Naive B cell (primary cell): Measurements from ENCODE around the gene OTX2. TPM values are rescaled to one million over a fixed set of nuclear protein-coding genes. Genes with fewer than 3 reads are reported as not detected.

Source experiments
- ATAC-seq, 2 donors: fragments of 150-1000 bp; cut with Tn5 transposase; 2 replicates each; pipeline ENCODE4 v1.10.0; 2021; ENCODE audit warnings: low read depth in 2 of 2, mild to moderate bottlenecking in 2 of 2, moderate library complexity in 2 of 2
- DNase-seq: peaks from one replicate; pipeline ENCODE4 v3.0.0; 2022
- H3K27ac Mint-ChIP-seq, 6 donors: one replicate each; pipeline ENCODE4 v1.8.0; 2020 to 2022; ENCODE audit warnings: mild to moderate bottlenecking in 6 of 6, mixed read lengths in 6 of 6, moderate library complexity in 5 of 6, inconsistent platforms in 2 of 6
- H3K27me3 Mint-ChIP-seq, 3 donors: one replicate each; pipeline ENCODE4 v1.8.0; 2021 to 2022; ENCODE audit warnings: mixed read lengths in 3 of 3, mild to moderate bottlenecking in 1 of 3
- H3K36me3 Mint-ChIP-seq, 2 donors: one replicate each; pipeline ENCODE4 v1.8.0; 2020 to 2022; ENCODE audit warnings: mixed read lengths in 2 of 2, inconsistent platforms in 1 of 2, mild to moderate bottlenecking in 1 of 2
- H3K4me1 Mint-ChIP-seq, 3 donors: one replicate each; pipeline ENCODE4 v1.8.0; 2020 to 2022; ENCODE audit warnings: mixed read lengths in 3 of 3, inconsistent platforms in 1 of 3, mild to moderate bottlenecking in 1 of 3, moderate library complexity in 1 of 3
- H3K4me3 Mint-ChIP-seq, 8 donors: one replicate each; pipeline ENCODE4 v1.8.0; 2020 to 2022; ENCODE audit warnings: mild to moderate bottlenecking in 8 of 8, mixed read lengths in 8 of 8, moderate library complexity in 8 of 8, inconsistent platforms in 2 of 8
- H3K9me3 Mint-ChIP-seq, 7 donors: one replicate each; pipeline ENCODE4 v1.8.0; 2020 to 2022; ENCODE audit warnings: mixed read lengths in 7 of 7, mild to moderate bottlenecking in 5 of 7, inconsistent platforms in 2 of 7, moderate library complexity in 1 of 7
- polyA plus RNA-seq, 6 donors: library from polyadenylated mRNA; unstranded; fragments of 300-500 nt; fragmentation: Illumina TruSeq; gene quantifications; one replicate each; pipeline ENCODE4 v1.2.3, GENCODE V29; 2021; ENCODE audit warnings: low read depth in 6 of 6

The OTX2 gene
- polyA plus RNA-seq, 6 donors from 2014 or later = not detected

DNA sequence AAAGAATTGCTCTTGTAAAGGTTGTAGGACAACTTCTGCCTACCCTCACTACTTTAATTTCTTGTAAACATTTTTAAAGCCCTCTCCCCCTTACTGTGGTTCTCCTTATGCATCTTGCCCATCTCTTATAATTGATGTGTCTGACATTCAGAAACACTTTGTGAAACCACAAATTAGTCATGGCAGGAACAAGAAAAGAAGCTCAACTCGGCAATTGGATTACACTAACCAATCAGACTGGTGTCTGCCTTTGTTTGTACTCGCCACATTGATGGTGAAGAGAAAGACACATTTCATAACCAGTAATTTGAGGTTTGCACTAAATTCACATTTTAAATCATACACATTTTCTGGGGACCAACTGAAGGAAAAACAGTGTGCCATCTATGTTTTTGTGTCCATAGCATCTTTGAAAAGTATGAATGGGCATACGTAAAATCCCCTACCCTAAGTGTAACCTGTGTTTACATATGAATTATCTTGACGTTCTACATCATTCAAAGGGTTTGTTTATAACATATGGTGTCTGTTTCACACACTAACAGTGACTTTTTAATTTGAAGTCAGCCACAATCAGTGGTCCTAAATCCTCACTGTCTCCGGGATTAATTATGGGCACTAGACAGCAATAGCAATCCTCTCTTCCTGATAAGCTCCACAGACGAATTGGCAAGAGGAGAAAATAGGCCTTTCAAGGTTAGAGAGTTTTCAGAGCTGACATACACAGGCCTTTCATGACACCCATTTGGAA is 49.9 kb downstream of the OTX2 start:
- H3K9me3 Mint-ChIP-seq = peaks cover 0 to 4% (median 0%) of the 10 kb centered on the region in 7 donors
- DNase-seq = no peak
- no peaks in the 10 kb centered on the region for H3K36me3 Mint-ChIP-seq
- no peaks in the 10 kb centered on the region for H3K4me1 Mint-ChIP-seq
- ATAC-seq = no peak
- no peak overlapping the region for H3K27ac Mint-ChIP-seq
- H3K27me3 Mint-ChIP-seq = peaks cover 15 to 17% (median 16%) of the 10 kb centered on the region in 3 donors
- no peak overlapping the region for H3K4me3 Mint-ChIP-seq

- no peak overlapping the region for H3K4me3 Mint-ChIP-seq
- H3K9me3 Mint-ChIP-seq = peaks cover 0 to 4% (median 0%) of the 10 kb centered on the region in 7 donors
- peaks cover 15 to 22% (median 15%) of the 10 kb centered on the region in 3 donors for H3K27me3 Mint-ChIP-seq
- DNase-seq = no peak
- no peak overlapping the region for H3K27ac Mint-ChIP-seq
- no peaks in the 10 kb centered on the region for H3K4me1 Mint-ChIP-seq
- H3K36me3 Mint-ChIP-seq = no peaks in the 10 kb centered on the region
- ATAC-seq = no peak
Measured at GRCh38 chr14:56759633-56760032, 50.6 kb downstream of the OTX2 start.

GRCh38 chr14:56759094-56759493 is 51.2 kb downstream of the OTX2 start:
- H3K9me3 Mint-ChIP-seq = peaks cover 0 to 4% (median 0%) of the 10 kb centered on the region in 7 donors
- H3K4me1 Mint-ChIP-seq = no peaks in the 10 kb centered on the region
- no peak overlapping the region for H3K27ac Mint-ChIP-seq
- no peak for ATAC-seq
- H3K4me3 Mint-ChIP-seq = no peak overlapping the region
- H3K27me3 Mint-ChIP-seq = peaks cover 10 to 22% (median 14%) of the 10 kb centered on the region in 3 donors
- no peaks in the 10 kb centered on the region for H3K36me3 Mint-ChIP-seq
- DNase-seq = no peak

GRCh38 chr14:56754921-56755320 is 55.4 kb downstream of the OTX2 start:
- ATAC-seq = no peak
- H3K36me3 Mint-ChIP-seq = no peaks in the 10 kb centered on the region
- peaks cover 6 to 16% (median 16%) of the 10 kb centered on the region in 3 donors for H3K27me3 Mint-ChIP-seq

DNA sequence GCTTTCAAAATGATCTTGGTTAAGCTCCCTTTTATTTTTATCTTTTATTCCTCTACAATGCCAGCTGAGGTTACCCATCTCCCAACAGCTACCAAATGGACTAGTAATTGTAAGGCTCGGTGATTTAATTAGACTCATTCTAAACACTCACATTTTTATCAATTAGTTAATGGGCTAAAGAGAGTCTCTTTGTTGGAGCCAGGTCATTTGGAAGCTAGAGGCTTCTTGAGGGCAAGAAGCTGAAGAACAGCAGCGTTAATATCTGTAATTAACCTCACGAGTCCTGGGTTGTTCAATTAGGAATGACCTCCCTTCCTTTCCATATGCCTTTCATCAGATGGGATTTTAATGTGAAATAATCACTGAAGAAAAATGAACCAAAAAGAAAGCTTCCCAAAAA is 56.9 kb downstream of the OTX2 start:
- Mint-ChIP-seq H3K9me3 (no peaks in the 10 kb centered on the region), H3K4me3 (no peak overlapping the region), H3K4me1 (no peaks in the 10 kb centered on the region), H3K27me3 (peaks cover 14 to 17% (median 16%) of the 10 kb centered on the region in 3 donors), H3K27ac (no peak overlapping the region), H3K36me3 (no peaks in the 10 kb centered on the region)
- DNase-seq (no peak), ATAC-seq (no peak)

More at GRCh38 chr14:56754921-56755320, 55.4 kb downstream of the OTX2 start:
- no peaks in the 10 kb centered on the region for H3K4me1 Mint-ChIP-seq
- H3K4me3 Mint-ChIP-seq = no peak overlapping the region
- H3K27ac Mint-ChIP-seq = no peak overlapping the region
- H3K9me3 Mint-ChIP-seq = no peaks in the 10 kb centered on the region
- no peak for DNase-seq

GRCh38 chr14:56752428-56752827 is 57.9 kb downstream of the OTX2 start:
- DNase-seq (no peak), ATAC-seq (no peak)
- Mint-ChIP-seq H3K27ac (peak overlapping the region in 1 of 6 donors; percentile 7), H3K4me3 (no peak overlapping the region), H3K36me3 (no peaks in the 10 kb centered on the region), H3K9me3 (no peaks in the 10 kb centered on the region), H3K27me3 (peaks cover 16 to 19% (median 18%) of the 10 kb centered on the region in 3 donors), H3K4me1 (no peaks in the 10 kb centered on the region)

- no peak for ATAC-seq
Measured at GRCh38 chr14:56751471-56751870, 58.8 kb downstream of the OTX2 start.

More at GRCh38 chr14:56751471-56751870, 58.8 kb downstream of the OTX2 start:
- Mint-ChIP-seq H3K36me3 (no peaks in the 10 kb centered on the region), H3K27me3 (peaks cover 16 to 19% (median 18%) of the 10 kb centered on the region in 3 donors), H3K4me1 (no peaks in the 10 kb centered on the region), H3K4me3 (no peak overlapping the region), H3K27ac (no peak overlapping the region), H3K9me3 (no peaks in the 10 kb centered on the region)
- DNase-seq = no peak

Other genes with a start within 250 kb of the OTX2 start
- gene TMEM260, start 230.7 kb downstream of the OTX2 start, polyA plus RNA-seq = 10 to 100 TPM in 5 of 6 donors, 1 to 10 TPM in 1; 6.7 to 23.2 (median 14.2) TPM